Neuron (in vitro differentiated cells): Measurements from ENCODE around the gene LSM7.

ENCODE experiments used
- H2AFZ ChIP-seq: one replicate; pipeline ENCODE4 v1.6.1; 2013; ENCODE audit warnings: low read depth, mild to moderate bottlenecking, inconsistent platforms, low read length, moderate library complexity
- H3K27me3 ChIP-seq: one replicate; pipeline ENCODE4 v1.6.1; 2013; ENCODE audit warnings: low read length; ENCODE audit not compliant: insufficient read depth
- H3K36me3 ChIP-seq: one replicate; pipeline ENCODE4 v1.6.1; 2013; ENCODE audit warnings: low read length; ENCODE audit not compliant: insufficient read depth
- H3K4me1 ChIP-seq: one replicate; pipeline ENCODE4 v1.6.1; 2013; ENCODE audit warnings: low read length; ENCODE audit not compliant: insufficient read depth
- H3K4me3 ChIP-seq: 2 replicates; pipeline ENCODE4 v1.5.1; 2013; ENCODE audit warnings: mild to moderate bottlenecking, low read length, moderate library complexity
- H3K9me3 ChIP-seq: one replicate; pipeline ENCODE4 v1.6.1; 2013; ENCODE audit warnings: low read length

The LSM7 gene

DNA sequence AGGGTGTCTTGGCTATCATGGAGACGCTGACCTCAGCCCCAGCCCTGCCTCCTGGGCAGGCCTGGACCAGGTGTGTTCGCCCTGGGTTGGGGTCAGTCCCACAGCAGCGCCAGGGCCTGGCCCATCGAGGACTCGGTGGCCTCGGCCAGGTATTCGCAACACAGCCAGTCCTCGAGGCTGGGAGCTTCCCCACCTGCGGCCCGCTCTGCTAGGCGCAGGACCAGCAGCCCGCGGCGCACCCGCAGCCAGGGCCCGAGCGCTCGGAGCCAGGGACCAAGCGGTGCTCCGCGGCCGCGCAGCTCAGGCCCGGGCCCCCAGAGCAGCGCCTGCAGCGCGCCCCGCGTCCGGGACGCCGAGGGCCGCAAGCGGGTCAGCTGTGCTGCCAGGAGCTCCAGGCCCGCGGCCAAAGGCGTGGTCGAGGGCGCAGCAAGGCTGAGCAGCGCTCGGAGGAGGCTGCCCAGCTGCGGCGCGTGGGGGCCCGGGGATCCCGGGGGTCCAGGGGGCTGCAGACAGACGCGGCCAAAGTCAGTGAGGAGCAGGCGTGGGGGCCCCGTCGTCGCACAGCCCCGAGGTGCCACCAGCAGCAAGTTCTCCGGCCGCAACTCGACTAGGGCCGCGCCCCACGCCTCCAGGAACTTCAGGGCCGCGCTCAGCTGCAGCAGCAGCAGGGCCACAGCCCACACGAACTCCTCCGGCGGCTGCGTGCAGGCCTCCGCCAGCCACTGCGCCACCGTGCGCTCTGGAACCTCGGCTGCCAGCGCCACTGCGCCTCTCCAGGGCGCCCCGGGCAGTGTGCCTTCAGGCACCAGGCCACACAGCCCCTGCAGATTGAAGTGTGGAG, 52.6 kb downstream of the LSM7 start:
- H3K36me3 ChIP-seq: peaks cover 22% of the 10 kb centered on the region
- no peak overlapping the region for H3K4me3 ChIP-seq
- H3K27me3 ChIP-seq: no peaks in the 10 kb centered on the region
- peaks cover 22% of the 10 kb centered on the region for H3K4me1 ChIP-seq
- H2AFZ ChIP-seq: no peak overlapping the region
- no peaks in the 10 kb centered on the region for H3K9me3 ChIP-seq

DNA sequence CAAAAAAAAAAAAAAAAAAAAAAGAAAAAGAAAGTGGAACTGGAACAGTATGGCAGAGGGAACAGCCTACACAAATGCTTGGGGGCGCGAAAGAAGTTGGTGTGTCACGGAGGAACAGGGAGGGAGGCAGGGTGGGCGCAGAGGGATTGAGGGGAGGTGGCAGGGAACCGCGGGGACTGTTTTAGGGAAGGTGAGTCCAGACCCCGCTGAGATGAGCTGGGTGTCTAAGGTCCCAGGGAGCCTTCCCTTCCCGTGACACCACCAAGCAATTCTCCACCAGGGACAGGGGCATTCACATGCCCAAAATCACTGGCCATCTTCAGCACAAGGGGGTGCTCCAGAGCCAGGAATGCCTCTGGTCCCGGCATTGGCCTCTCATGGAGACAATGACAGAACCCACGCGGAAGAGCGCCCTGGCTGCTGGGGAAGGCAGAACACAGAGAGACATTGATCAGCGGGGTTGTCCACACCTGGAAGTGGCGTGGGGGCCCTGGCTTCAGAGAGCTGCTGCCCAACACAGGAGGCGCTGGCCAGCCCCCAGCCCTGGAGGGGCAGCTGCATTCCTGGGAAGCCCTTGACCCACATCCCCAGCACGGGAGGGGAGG, 53.4 kb downstream of the LSM7 start:
- H3K36me3 ChIP-seq: peaks cover 22% of the 10 kb centered on the region
- no peaks in the 10 kb centered on the region for H3K9me3 ChIP-seq
- no peaks in the 10 kb centered on the region for H3K27me3 ChIP-seq
- no peak overlapping the region for H3K4me3 ChIP-seq
- peaks cover 22% of the 10 kb centered on the region for H3K4me1 ChIP-seq
- no peak overlapping the region for H2AFZ ChIP-seq

DNA sequence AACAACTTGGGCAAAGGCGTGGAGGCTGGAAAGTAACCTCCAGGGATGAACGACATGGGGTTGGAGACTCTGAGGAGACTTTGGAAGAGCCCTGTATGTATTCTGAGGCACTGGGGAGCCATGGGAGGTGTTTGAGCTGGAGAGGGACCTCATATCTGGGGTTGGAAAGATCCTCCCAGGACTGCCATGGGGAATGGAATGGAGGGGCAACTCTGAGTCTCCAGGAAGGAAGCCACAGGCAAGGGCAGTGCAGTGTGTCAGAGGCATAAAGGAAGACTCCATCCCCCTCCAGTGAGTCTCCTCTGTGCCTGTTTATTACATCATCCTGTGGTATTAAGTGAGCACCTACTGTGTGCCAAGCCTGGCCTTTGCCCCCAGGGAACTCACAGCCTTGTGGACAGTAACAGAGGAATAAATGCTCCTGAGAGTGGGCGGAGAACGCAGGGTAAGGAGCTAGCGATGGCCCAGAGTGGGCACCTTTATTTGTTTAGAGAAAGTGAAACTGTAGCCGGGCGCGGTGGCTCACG, 54.1 kb downstream of the LSM7 start:
- H3K27me3 ChIP-seq: no peaks in the 10 kb centered on the region
- H3K4me1 ChIP-seq: peaks cover 22% of the 10 kb centered on the region
- H3K4me3 ChIP-seq: no peak overlapping the region
- no peaks in the 10 kb centered on the region for H3K9me3 ChIP-seq
- no peak overlapping the region for H2AFZ ChIP-seq
- H3K36me3 ChIP-seq: peaks cover 22% of the 10 kb centered on the region

DNA sequence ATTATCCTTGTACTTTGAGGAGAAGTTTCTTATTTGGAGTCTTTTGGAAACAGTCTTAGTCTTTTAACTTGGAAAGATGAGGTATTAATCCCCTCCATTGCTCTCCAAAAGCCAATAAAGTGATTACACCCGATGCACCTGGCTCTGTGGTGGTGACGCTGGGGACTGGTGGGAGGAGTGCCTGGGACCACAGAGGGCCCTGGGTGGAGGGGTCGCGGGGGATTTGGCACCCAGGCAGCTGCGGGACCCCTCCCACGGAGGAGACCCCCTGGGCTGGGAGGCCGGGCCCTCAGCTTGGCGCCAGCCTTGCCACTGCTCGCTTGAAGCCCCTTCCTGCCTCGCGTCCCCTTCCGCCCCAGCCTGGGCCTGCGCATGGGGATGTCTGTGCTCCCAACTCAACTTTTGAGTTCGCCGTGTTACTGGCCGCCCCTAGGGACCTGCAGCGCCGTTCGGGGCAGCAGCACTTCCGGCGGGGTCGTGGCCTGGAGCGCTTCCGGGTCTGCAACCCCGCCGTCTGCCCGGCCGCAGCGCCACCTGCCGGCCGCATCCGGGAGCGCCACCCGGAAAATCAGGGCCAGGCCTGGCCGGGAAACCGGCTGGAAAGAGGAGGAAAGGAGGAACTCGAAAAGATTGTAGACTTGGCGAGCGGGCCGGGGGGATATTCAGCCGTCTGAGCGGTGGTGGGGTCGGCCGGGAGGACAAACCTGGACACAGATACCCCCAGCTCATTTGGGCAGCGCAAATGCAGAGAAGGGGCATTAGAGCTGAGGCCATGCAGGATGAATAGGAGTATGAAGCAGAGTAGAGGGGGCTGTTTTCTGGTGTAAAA, 54.8 kb downstream of the LSM7 start:
- peak overlapping the region; percentile 23 for H3K4me3 ChIP-seq
- no peak overlapping the region for H2AFZ ChIP-seq
- H3K27me3 ChIP-seq: no peaks in the 10 kb centered on the region
- H3K9me3 ChIP-seq: no peaks in the 10 kb centered on the region
- H3K4me1 ChIP-seq: peaks cover 24% of the 10 kb centered on the region
- H3K36me3 ChIP-seq: peaks cover 22% of the 10 kb centered on the region
